DMS 273 treated with DMSO at 0.1 percent for 48 hours (cell line): Measurements from ENCODE around the gene HOTAIR.

ENCODE experiments used
- DNase-seq: peaks from one replicate; lab custom pipeline; 2025; lab: John Stamatoyannopoulos, UW

Gene HOTAIR

GRCh38 chr12:53974084-53975063 is at the start of gene HOTAIR:
Gene HOTAIR, minus strand, starts transcription at chr12:53974954.
- DNase-seq: no peak

GRCh38 chr12:54024127-54024526 is 49.4 kb upstream of the HOTAIR start:
- DNase-seq: no peak

GRCh38 chr12:54022960-54023884 is 48.5 kb upstream of the HOTAIR start:
- DNase-seq: no peak

GRCh38 chr12:54021432-54022013 is 46.8 kb upstream of the HOTAIR start:
- DNase-seq: no peak

- no peak for DNase-seq
Observed at GRCh38 chr12:54020591-54021405, 46.0 kb upstream of the HOTAIR start.

- DNase-seq: no peak
Observed at GRCh38 chr12:54019924-54020590, 45.3 kb upstream of the HOTAIR start.

GRCh38 chr12:54019091-54019811 is 44.5 kb upstream of the HOTAIR start:
- DNase-seq: no peak

GRCh38 chr12:54018468-54018984 is 43.8 kb upstream of the HOTAIR start:
- DNase-seq: no peak

GRCh38 chr12:54017878-54018467 is 43.2 kb upstream of the HOTAIR start:
- DNase-seq: peak; percentile 53

- peak; percentile 49 for DNase-seq
Observed at GRCh38 chr12:54017027-54017788, 42.5 kb upstream of the HOTAIR start.

GRCh38 chr12:54016478-54016964 is 41.8 kb upstream of the HOTAIR start:
- peak; percentile 25 for DNase-seq

GRCh38 chr12:54016051-54016450 is 41.3 kb upstream of the HOTAIR start:
- DNase-seq: no peak

- no peak for DNase-seq
Observed at GRCh38 chr12:54015018-54015931, 40.5 kb upstream of the HOTAIR start.

- DNase-seq: no peak
Observed at GRCh38 chr12:54014377-54015017, 39.7 kb upstream of the HOTAIR start.

- DNase-seq: no peak
Observed at GRCh38 chr12:54012631-54013409, 38.1 kb upstream of the HOTAIR start.
